Activated T-helper 9 cell treated with anti-CD3 and anti-CD28 coated beads, Interleukin-2, amount 50 U/mL, for 16 hours (primary cell): ENCODE measurements around the gene HIPK3.
"Not testable (repeated sequence)": the region's sequence is repeated elsewhere in the genome, so short reads cannot be mapped to it uniquely, and the experiment has no call there.

Experiments
- DNase-seq: peaks from one replicate; pipeline ENCODE4 v3.0.0-alpha.2; 2020; ENCODE audit warnings: low read depth

The HIPK3 gene

GRCh38 chr11:33259869-33260268 lies 2.7 kb downstream of the HIPK3 start:
- DNase-seq: no peak

GRCh38 chr11:33261350-33261749 lies 4.2 kb downstream of the HIPK3 start:
- DNase-seq: not testable (repeated sequence)

- DNase-seq: no peak
Measured at GRCh38 chr11:33262011-33262645, 4.9 kb downstream of the HIPK3 start.

- no peak for DNase-seq
Measured at GRCh38 chr11:33263549-33263948, 6.4 kb downstream of the HIPK3 start.

GRCh38 chr11:33264926-33265325 lies 7.7 kb downstream of the HIPK3 start:
- DNase-seq: no peak

GRCh38 chr11:33266393-33267215 lies 9.4 kb downstream of the HIPK3 start:
- no peak for DNase-seq

GRCh38 chr11:33268945-33269540 lies 11.9 kb downstream of the HIPK3 start:
- DNase-seq: no peak

- no peak for DNase-seq
Measured at GRCh38 chr11:33269822-33270221, 12.6 kb downstream of the HIPK3 start.

GRCh38 chr11:33271059-33271458 lies 13.9 kb downstream of the HIPK3 start:
- DNase-seq: no peak

GRCh38 chr11:33272338-33273107 lies 15.3 kb downstream of the HIPK3 start:
- DNase-seq: no peak

GRCh38 chr11:33273656-33274055 lies 16.5 kb downstream of the HIPK3 start:
- DNase-seq: no peak

GRCh38 chr11:33280411-33280810 lies 23.2 kb downstream of the HIPK3 start:
- no peak for DNase-seq

GRCh38 chr11:33281758-33282157 lies 24.6 kb downstream of the HIPK3 start:
- DNase-seq: no peak

GRCh38 chr11:33284818-33285217 lies 27.6 kb downstream of the HIPK3 start:
- DNase-seq: no peak

GRCh38 chr11:33290319-33290718 lies 33.1 kb downstream of the HIPK3 start:
- DNase-seq: no peak

- no peak for DNase-seq
Measured at GRCh38 chr11:33291004-33291777, 34.0 kb downstream of the HIPK3 start.

GRCh38 chr11:33292311-33292710 lies 35.1 kb downstream of the HIPK3 start:
- DNase-seq: no peak

- no peak for DNase-seq
Measured at GRCh38 chr11:33294224-33294623, 37.0 kb downstream of the HIPK3 start.

GRCh38 chr11:33294797-33295196 lies 37.6 kb downstream of the HIPK3 start:
- DNase-seq: no peak

GRCh38 chr11:33296695-33297094 lies 39.5 kb downstream of the HIPK3 start:
- DNase-seq: no peak

- no peak for DNase-seq
Measured at GRCh38 chr11:33303541-33303940, 46.4 kb downstream of the HIPK3 start.

- not testable (repeated sequence) for DNase-seq
Measured at GRCh38 chr11:33306821-33307220, 49.6 kb downstream of the HIPK3 start.
